SHP77 treated with DMSO at 0.1 percent for 48 hours (cell line): ENCODE data around the gene AZU1.
"Not testable (repeated sequence)": the region's sequence is repeated elsewhere in the genome, so short reads cannot be mapped to it uniquely, and the experiment has no call there.

Source experiments
- DNase-seq: peaks from one replicate; lab custom pipeline; 2025; lab: John Stamatoyannopoulos, UW

The AZU1 gene

GRCh38 chr19:810883-811489, 16.7 kb upstream of the AZU1 start:
- DNase-seq, result no peak

DNA sequence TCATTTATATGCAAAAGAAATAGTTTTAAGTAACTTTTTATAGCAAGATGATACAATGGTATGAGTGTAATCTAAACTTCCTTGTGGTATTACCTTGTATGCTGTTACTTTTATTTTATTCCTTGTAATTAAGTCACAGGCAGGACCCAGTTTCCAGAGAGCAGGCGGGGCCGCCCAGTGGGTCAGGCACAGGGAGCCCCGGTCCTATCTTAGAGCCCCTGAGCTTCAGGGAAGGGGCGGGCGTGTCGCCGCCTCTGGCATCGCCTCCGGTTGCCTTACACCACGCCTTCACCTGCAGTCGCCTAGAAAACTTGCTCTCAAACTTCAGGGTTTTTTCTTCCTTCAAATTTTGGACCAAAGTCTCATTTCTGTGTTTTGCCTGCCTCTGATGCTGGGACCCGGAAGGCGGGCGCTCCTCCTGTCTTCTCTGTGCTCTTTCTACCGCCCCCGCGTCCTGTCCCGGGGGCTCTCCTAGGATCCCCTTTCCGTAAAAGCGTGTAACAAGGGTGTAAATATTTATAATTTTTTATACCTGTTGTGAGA, 16.1 kb upstream of the AZU1 start:
- DNase-seq, result no peak

DNA sequence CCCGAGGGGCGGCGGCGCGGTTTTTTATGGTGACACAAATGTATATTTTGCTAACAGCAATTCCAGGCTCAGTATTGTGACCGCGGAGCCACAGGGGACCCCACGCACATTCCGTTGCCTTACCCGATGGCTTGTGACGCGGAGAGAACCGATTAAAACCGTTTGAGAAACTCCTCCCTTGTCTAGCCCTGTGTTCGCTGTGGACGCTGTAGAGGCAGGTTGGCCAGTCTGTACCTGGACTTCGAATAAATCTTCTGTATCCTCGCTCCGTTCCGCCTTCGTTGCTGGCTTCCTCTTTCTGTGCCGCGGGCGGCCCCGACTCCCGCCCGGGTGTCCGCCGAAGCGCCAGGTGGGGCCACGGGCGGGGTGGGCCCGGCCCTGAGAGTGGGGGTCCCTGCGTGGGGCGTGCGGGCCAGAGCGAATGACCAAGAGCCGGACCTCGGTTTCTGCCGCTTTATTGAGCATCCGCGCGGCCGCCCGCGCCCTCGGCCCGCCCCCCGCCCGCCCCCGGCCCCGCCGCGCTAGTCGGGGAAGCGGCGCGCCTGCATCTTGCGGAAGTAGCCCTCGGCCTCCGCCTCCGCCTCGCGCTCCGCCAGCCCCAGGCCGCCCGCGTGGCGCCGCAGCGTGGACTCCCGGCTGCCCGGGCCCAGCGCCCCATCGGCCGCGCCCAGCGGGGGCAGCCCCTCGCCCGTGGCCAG, 15.4 kb upstream of the AZU1 start:
- no peak for DNase-seq

GRCh38 chr19:812747-813218, 14.9 kb upstream of the AZU1 start:
- DNase-seq, result no peak

GRCh38 chr19:813219-814151, 14.2 kb upstream of the AZU1 start:
- DNase-seq, result no peak

DNA sequence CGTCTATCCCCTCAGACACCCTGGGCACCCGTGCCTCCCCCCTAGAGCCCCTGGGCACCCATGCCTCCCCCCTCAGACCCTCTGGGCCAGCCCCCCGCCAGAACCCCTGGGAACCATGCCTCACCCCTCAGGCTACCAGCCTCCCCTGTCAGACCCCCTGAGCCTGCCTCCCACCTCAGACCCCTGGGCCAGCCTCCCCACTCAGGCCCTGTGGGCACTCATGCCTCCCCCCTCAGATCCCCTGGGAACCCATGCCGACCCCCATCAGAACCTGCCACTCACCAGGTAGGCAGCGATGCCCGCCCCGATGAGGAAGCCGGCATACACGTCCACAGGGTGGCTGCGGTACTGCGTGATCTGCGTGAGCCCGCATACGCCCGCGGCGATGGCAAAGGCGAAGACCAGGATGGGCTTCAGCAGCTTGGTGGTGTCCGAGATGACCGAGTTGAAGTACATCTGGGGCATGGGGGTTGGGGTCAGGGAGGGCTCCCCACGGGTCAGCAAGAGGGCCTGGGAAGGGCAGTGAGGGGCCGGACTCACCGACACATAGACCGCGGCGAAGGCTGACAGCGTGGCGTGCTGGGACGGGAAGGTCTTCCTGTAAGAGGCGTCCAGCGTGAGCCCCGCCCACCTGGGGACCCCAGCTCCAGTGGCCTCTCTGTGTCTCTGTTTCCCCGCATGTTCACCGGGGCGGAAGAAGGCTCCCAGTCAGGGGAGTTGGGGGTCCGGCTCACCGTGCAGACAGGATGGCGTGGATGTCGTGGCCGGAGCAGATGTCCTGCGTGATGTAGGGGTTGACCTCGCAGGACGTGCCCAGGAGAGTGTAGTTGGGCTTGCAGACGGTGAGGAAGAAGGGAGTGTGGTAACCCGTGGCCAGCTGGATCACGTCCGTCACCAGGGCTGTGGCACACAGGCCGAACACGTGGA, 13.2 kb upstream of the AZU1 start:
- no peak for DNase-seq

- no peak for DNase-seq
These were observed 12.4 kb upstream of the AZU1 start for GRCh38 chr19:815079-815774.

DNA sequence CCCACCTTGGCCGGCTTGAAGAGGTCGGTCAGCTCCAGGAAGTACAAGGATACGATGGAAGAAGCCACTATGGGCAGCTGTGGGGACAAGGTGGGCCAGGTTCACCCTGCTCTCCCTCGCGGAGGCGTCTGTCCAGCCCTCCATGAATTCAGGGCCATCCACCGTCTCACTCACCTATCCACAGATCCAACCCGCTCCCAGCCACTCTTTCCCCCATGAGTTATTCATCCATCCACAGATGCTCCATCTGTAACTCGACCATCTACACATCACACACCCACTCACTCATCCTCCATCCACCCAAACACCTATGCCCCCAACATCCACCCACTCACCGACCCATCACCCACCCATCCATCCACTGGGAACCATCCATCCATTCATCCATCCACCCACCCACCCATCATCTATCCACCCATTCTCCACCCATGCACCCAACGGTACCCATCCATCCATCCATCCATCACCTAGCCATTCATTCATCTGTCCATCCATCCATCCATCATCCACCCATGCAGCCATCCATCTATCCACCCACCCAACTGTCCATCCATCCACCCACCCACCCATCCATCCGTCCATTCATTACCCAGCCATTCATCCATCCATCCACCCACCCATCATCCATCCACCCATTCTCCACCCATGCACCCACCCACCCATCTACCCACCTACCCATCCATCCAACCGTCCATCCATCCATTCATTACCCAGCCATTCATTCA, 11.7 kb upstream of the AZU1 start:
- DNase-seq, result no peak

DNA sequence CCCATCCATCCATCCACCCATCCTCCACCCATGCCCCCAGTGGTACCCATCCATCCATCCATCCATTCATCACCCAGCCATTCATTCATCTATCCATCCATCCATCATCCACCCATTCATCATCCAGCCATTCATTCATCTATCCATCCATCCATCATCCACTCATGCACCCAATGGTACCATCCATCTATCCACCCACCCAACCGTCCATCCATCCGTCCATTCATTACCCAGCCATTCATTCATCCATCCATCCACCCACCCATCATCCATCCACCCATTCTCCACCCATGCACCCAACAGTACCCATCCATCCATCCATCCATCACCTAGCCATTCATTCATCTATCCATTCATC, 11.2 kb upstream of the AZU1 start:
- no peak for DNase-seq

DNA sequence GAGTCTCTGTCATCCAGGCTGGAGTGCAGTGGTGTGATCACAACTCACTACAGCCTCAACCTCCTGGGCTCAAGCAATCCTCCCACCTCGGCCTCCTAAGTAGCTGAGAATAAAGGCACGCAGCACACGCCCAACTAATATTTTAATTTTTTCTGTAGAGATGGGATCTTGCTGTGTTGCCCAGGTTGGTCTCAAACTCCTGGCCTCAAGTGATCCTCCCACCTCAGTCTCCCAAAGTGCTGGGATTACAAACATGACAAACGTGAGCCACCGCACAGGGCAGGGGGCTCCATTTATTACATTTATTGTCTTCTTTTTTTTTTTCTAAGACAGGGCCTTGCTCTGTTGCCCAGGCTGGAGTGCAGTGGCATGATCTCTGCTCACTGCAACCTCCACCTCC, 7.4 kb upstream of the AZU1 start:
- not testable (repeated sequence) for DNase-seq

DNA sequence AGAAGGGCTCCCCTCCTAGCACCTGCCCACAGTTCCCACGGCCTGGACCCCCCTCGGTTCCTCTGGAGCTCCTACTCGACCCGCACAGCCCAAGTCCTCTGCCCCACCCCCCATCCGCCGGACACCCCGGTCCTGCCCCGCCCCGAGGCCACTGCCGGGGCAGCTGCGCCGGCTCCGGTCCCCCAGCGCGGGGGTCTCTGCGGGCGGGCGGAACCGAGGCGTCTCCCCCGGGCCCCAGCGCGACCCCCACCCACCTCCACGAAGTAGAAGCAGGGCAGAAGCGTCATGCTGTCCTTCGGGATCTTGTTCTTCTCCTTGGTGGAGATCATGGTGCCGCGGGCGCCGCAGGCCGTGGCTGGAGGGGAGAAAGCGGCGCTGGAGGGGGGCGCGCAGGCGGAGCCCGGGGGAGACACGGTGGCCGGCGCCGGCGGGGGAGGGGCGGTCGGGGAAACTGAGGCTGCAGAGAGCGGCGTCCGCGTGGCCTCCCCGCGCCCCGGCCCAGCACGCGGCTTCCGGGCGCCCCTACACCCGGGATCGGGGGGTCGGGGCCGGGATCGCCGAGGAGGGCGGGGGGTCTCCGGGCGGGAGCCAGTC, 6.3 kb upstream of the AZU1 start:
- no peak for DNase-seq

DNA sequence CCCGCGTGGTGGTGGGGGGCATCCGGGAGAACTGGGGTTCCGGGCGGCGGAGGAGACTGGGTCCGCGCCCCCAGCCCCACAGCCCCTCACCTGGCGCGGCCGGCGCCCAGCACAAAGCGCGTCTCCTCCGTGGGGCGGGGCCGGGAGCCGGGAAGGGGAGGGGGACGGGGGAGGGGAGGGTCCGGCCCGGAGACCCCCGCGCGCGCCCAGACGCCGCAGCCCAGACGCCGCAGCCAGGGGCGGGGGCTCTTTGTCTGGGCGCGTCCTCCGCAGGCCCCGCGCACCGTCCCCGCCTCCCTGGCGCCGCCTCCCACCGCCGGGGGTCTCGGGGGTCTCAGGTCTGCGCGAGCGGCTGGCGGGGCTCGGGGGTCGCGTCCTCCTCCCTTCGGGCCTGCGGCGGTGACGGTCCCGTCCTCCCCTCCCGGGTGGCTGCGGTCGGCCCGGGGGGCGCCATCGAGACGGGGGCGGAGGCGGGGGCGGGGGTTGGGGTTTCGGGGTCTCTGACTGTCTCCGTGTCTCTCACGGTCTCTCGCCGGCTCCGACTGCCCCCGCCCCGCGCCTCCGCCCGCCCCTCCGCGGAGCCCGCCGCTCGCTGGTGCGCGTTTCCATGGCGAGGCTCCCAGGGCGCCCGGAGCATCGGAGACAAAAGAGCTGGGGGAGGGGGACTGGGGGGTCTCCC, 5.7 kb upstream of the AZU1 start, which contains the start of gene PLPPR3:
PLPPR3 (minus strand) TSS at position 131 of the 679 bp plus-strand sequence. CDS start 396 bp downstream, outside the sequence.
- DNase-seq, result no peak

DNA sequence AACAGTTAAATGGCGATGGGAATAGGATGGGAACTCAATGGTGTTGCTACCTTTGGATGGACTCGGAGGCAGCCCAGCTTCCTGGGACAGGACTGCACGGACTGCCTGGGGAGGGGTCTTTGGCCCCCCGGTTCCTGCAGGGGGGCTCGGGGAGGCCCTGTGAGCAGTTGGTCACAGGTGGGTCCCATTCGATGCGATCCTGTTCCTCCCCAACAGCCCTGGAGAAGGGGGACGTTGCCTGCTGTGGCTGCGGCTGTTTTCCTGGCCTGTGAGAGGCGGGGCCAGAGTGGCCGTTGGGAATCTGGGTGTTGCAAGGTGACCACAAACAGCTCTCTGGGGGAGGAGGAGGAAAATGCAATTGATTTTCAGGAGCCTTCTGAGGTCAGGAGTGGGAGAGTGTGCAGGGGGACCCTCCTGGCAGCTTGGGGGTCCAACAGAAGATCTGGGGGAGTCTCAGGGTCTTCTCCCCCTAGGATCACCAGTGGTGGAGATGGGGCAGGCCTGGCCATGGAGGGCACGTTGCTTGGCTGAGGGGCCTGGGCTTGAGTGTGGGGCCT, 4.0 kb upstream of the AZU1 start:
- no peak for DNase-seq

DNA sequence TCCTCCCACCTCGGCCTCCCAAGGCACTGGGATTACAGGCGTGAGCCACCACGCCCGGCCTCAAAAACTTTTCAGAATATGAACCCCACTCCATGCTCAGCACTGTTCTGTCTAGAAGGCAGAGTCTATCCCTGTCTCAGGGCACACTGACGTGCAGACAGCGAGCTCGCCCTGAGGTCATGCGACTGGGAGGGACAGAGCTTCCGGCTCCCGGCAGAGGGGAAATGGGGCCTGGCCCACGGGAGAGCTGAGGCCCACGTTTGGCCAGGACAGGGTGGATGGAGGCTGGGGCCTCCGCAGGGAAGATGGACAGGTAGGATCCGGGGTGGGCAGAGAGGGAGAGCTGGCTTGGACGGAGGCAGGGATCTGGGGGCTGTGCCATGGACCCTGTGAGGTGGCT, 2.8 kb upstream of the AZU1 start:
- no peak for DNase-seq

DNA sequence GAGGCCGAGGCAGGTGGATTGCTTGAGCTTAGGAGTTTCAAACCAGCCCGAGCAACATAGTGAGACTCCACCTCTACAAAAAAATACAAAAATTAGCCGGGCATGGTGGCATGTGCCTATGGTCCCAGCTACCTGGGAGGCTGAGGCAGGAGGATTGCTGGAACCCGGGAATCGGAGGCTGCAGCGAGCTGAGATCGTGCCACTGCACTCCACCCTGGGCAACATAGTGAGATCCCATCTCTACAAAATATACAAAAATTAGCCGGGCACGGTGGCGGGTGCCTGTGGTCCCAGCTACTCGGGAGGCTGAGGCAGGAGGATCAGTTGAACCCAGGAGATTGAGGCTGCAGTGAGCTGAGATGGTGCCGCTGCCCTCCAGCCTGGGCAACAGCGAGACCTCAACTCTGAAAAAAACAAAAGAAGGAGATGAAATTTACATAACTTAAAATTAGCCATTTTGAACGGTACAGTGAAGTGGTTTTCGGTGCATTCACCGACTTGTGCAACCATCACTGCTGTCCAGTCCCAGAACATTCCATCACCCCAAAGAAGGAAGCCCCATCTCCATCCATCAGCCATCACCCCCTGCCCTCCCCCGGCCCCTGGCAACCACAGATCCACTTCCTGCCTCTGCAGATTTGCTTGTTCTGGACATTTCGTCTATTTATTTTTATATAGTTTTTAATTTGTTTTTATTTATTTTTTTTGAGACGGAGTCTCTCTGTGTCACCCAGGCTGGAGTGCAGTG, 1.6 kb upstream of the AZU1 start:
- DNase-seq, result no peak

- no peak for DNase-seq
These were observed 325 bp upstream of the AZU1 start for GRCh38 chr19:827314-827709.

GRCh38 chr19:829129-829758, 1.6 kb downstream of the AZU1 start:
- DNase-seq, result no peak
